GM12875 (cell line): ENCODE results near the gene SORCS2.

Experiments
- H3K4me3 ChIP-seq: one replicate; pipeline ENCODE4 v1.5.1; 2011; ENCODE audit warnings: low read depth, low read length, control low read depth
- CTCF ChIP-seq: IDR thresholded peaks from 2 replicates; pipeline ENCODE4 v1.5.1; 2011; ENCODE audit warnings: low read depth, mild to moderate bottlenecking, control low read depth, inconsistent platforms, low read length, moderate library complexity, borderline replicate concordance; ENCODE audit not compliant: insufficient read depth

Gene SORCS2

DNA sequence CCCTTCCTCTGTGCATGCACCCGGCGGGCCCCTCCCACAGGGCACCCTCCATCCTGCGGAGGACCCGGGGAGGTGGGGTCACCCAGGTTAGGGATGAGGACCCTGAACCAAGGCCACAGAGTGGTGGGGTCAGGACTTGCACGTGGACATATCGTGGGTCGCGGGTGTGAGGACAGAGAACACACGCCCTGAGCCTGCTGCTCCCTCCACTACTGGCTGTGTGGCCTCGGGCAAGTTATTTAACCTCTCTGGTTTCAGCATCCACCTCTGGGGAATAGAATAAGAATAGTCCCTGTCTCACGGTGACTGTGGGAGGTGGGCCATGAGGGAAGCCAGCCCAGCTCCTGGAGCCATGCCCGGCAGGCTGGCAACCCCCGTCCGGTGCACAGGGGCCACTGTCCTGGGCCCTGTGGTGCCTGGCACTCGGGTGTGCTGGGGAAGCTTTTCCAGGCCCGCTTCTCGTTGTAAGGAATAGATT, 237.3 kb downstream of the SORCS2 start:
- no peak overlapping the region for H3K4me3 ChIP-seq
- no peak for TF ChIP-seq CTCF

DNA sequence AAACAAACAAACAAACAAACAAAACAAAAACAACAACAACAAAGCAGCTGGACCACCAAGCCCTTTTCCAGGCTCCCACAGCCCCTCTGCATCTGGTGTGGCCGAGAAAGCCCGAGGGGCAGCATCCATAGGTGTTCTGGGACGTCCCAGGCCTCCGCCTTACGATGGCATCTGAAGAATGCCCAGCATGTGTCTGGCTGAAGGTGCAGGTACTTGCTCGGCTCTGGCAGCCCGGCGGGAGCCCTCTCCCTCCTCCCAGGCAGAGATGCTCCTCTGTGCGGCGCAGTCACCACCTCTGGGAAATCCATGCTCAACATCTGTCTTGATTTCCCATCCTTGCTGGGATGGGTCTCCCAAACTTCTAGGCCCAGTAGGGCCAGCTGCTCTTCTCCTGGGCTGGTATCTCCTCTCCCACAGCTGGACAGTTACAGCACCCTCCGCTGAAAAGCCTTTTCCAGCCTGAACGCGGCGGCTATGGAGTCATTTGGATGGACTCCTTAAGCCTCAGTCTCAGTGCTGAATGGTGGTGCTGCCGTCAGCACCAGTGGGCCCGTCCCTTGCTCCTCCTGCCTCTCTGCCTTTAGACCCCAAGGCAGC, 238.1 kb downstream of the SORCS2 start:
- no peak for TF ChIP-seq CTCF
- H3K4me3 ChIP-seq = no peak overlapping the region

DNA sequence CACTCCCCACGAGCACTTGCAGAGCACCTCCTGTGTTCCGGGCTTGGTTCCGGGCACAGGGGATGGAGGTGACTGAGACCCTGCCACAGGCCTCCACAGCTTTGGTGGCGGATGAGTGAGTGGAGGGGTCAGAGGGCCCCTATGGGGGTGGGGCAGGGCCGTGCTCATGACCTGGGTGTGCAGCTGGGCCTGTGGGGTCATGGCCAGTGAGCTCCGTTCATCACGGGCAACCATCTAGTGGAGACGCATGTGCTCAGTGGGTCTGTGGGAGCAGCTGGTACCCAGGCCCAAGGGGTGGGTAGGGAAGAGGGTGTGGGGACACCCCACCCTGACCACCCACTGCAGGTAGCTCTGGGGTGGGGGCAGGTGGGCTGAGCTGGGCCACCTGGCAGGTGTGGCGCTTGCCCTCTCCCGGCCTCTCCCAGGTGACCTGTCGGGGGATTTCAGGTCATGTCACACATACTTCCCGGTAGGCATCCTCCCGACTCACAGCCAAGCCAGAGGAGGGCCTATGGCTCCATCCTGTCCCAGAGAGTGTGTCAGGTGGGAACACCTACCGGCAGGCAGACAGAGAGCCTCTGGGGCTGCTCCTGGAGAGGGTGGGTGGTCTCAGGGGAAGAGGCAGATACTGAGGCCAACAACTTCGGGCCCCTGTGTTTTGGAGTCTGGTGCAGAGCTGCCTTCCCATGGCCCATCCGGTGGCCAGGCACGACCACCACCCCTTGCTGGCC, 238.8 kb downstream of the SORCS2 start:
- no peak for TF ChIP-seq CTCF

GRCh38 chr4:7431696-7432530, 239.6 kb downstream of the SORCS2 start:
- no peak for TF ChIP-seq CTCF
- H3K4me3 ChIP-seq = no peak overlapping the region

More for the DNA sequence above, 238.8 kb downstream of the SORCS2 start:
- no peak overlapping the region for H3K4me3 ChIP-seq

- no peak for TF ChIP-seq CTCF
- H3K4me3 ChIP-seq = no peak overlapping the region
Observed at GRCh38 chr4:7432531-7433375, 240.4 kb downstream of the SORCS2 start.

- no peak for TF ChIP-seq CTCF
- H3K4me3 ChIP-seq = no peak overlapping the region
Observed at GRCh38 chr4:7433376-7434140, 241.2 kb downstream of the SORCS2 start.
